ENCODE measurements around the gene CPA1.

DNA sequence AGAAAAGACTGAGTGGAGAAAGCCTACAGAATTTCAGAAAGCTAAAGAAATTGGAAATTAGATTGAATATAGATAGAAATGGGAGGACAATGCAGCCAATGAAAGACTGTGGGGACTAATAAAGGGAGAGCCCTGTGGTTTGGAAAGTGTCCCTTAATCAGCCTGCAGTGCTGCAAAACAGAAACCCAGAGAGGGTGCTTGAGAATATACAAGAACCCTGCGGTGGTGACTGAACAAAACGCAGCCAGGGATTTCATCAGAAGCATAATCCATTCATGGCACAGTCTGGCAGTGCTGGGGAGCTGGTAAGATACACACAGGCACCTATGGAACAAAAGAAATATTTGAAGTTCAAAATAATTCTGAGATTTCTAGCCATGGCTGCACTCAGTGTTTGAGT, 41.4 kb downstream of the CPA1 start:
- TF ChIP-seq POLR2A (IDR thresholded peaks at IDR 0.05; ENCODE audit: low read depth) = no peak
- no peak for TF ChIP-seq POLR2AphosphoS5 (IDR thresholded peaks at IDR 0.05)
- TF ChIP-seq, protein P1, sequence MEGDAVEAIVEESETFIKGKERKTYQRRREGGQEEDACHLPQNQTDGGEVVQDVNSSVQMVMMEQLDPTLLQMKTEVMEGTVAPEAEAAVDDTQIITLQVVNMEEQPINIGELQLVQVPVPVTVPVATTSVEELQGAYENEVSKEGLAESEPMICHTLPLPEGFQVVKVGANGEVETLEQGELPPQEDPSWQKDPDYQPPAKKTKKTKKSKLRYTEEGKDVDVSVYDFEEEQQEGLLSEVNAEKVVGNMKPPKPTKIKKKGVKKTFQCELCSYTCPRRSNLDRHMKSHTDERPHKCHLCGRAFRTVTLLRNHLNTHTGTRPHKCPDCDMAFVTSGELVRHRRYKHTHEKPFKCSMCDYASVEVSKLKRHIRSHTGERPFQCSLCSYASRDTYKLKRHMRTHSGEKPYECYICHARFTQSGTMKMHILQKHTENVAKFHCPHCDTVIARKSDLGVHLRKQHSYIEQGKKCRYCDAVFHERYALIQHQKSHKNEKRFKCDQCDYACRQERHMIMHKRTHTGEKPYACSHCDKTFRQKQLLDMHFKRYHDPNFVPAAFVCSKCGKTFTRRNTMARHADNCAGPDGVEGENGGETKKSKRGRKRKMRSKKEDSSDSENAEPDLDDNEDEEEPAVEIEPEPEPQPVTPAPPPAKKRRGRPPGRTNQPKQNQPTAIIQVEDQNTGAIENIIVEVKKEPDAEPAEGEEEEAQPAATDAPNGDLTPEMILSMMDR (IDR thresholded peaks at IDR 0.05) = no peak
